Skeletal muscle tissue (tissue), 4 donors: ENCODE results near the gene TGFB1. TPM values are rescaled to one million over a fixed set of nuclear protein-coding genes. Genes with fewer than 3 reads are reported as not detected.

Experiments used
- H3K27ac ChIP-seq: one replicate; pipeline ENCODE4 v1.7.0; 2013; ENCODE audit warnings: mild to moderate bottlenecking, low read depth, low read length, inconsistent platforms
- H3K27me3 ChIP-seq, 3 donors: one replicate each; pipeline ENCODE4 v1.7.0; 2013; ENCODE audit warnings: low read length in 3 of 3; ENCODE audit not compliant: control insufficient read depth in 3 of 3, insufficient read depth in 3 of 3
- H3K36me3 ChIP-seq, 3 donors: one replicate each; pipeline ENCODE4 v1.7.0; 2013; ENCODE audit warnings: low read length in 3 of 3; ENCODE audit not compliant: control insufficient read depth in 3 of 3, insufficient read depth in 3 of 3
- H3K4me1 ChIP-seq, 3 donors: one replicate each; pipeline ENCODE4 v1.7.0; 2013; ENCODE audit warnings: low read length in 3 of 3, mild to moderate bottlenecking in 3 of 3; ENCODE audit not compliant: control insufficient read depth in 3 of 3, insufficient read depth in 3 of 3
- H3K4me3 ChIP-seq, 3 donors: one replicate each; pipeline ENCODE4 v1.7.0; 2013; ENCODE audit warnings: low read length in 3 of 3
- H3K9ac ChIP-seq, 3 donors: one replicate each; pipeline ENCODE4 v1.7.0; 2013; ENCODE audit warnings: low read length in 3 of 3, mild to moderate bottlenecking in 3 of 3, moderate library complexity in 2 of 3, low read depth in 1 of 3
- H3K9me3 ChIP-seq, 3 donors: one replicate each; pipeline ENCODE4 v1.7.0; 2013; ENCODE audit warnings: low read length in 3 of 3; ENCODE audit not compliant: control insufficient read depth in 3 of 3
- total RNA-seq: library from RNA; depleted of rRNA; stranded (reverse); fragments of >200 nt; gene quantifications from one replicate; pipeline ENCODE4 v1.2.3, GENCODE V29; 2014
- donor health status: Osteomylitis.

TGFB1 gene
- total RNA-seq, 1 donor from 2014 or later, result 3.1 TPM

DNA sequence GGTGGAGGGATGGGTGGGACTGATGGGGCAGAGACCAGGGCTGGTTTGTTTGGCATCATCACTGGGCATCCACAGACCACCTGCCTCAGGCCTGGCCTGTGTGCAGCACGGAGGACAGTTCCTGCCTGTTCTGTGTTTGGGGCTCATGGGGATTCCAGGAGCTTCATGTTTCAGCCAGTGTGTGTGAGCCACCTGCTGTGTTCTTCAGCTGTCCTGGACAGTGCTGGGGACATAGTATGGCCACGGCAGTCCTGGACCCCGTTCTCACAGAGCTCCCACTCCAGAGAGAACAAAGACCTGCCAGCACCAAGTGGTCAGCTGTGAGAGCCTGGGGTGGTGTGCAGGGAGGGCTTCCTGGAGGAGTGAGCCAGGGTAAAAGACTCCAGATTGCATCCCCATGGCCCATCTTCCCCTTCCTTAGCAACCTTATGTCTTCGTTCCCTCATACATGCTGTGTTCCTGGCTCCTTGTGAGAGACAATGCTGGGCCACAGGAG lies 45.7 kb downstream of the TGFB1 start:
- peak overlapping the region in 1 of 3 donors; percentile 41 for H3K4me3 ChIP-seq
- peaks cover 47 to 53% (median 48%) of the 10 kb centered on the region in 3 donors for H3K36me3 ChIP-seq
- no peaks in the 10 kb centered on the region for H3K9me3 ChIP-seq
- H3K27ac ChIP-seq, result peak overlapping the region; percentile 91
- H3K4me1 ChIP-seq, result peaks cover 40 to 46% (median 43%) of the 10 kb centered on the region in 3 donors
- peak overlapping the region; percentile 8 to 98 (median 66) for H3K9ac ChIP-seq
- H3K27me3 ChIP-seq, result no peaks in the 10 kb centered on the region

DNA sequence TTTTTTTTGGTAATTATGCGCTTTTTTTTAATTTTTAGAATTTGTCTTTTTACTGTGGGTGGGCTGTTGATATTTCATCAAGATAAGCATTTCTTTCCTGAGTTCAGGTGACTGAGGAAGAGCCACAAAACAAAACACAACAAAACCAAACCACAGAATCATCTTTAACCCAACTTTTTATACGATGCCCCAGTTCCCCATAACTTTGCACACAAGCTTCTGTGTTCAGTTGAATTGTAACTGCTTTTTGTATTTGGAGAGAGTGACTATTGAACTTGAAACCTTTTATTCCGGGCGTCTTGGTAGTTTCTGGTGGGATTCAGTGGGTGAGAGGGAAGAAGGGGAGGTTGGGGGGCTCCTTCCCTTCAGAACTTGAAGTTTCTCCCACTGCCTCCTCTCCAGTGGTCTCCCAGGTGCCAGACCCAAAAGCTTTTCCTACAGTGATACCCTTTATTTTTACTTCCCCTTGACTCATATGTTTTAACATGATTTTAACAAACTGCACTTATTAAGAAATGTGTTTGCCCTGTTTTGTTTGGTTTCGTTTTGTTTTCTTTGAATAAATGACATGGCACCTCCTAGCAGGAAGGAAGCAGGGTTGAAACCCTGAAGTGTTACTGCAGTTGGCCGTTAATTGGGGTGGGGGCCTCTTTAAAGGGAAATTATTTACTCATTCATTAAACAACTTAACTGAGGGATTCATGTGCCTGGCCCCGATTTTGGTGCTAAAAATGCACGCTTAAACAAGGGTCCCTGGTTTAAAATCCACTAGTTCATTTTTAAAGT lies 46.4 kb downstream of the TGFB1 start:
- Histone ChIP-seq H3K4me1 (peaks cover 37 to 40% (median 39%) of the 10 kb centered on the region in 3 donors), H3K9ac (peak overlapping the region in 2 of 3 donors; percentile 8 to 98), H3K9me3 (no peaks in the 10 kb centered on the region), H3K36me3 (peaks cover 46 to 54% (median 47%) of the 10 kb centered on the region in 3 donors), H3K27me3 (no peaks in the 10 kb centered on the region), H3K27ac (peak overlapping the region; percentile 91), H3K4me3 (no peak overlapping the region)

DNA sequence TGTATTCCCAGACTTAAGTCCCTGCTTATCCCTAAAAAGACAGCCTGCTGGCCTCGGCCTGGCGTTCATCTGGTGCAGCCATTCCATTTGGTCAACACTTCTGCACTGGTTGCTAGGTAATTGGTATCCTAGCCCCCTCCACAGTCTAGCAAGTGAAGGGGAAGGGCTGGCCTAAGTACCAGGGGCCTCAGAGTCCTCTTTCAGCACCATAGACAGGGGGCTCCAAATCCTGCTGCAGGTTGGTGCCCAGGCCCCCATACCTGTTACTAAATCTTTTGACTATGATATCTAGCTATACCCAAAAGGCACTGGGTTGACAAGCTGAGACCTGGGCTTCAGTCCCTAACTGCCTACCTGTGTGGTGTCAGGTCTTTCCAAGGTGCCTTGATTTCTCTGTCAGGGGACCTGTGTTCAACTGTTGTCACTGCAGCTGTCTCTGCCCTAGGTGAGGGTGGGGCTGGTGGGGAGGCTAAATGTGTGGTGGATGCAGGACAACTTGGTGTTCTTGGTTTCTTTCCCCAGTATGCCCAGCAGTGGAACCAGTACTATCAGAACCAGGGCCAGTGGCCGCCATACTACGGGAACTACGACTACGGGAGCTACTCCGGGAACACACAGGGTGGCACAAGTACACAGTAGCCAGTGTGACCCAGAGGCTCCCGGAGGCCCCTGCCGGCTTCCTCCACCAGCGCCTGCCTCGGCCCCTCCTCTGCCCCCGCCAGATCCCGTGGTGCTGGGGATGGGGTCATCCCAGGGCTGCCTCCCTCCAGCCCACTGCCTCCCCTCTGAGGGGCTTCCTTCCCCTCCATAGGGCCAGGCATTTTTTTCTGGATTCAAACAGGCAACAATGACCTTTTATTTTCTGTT lies 47.6 kb downstream of the TGFB1 start:
- Histone ChIP-seq H3K27me3 (no peaks in the 10 kb centered on the region), H3K4me1 (peaks cover 30 to 32% (median 31%) of the 10 kb centered on the region in 3 donors), H3K36me3 (peaks cover 48 to 62% (median 53%) of the 10 kb centered on the region in 3 donors), H3K4me3 (no peak overlapping the region), H3K9ac (peak overlapping the region in 1 of 3 donors; percentile 16), H3K27ac (peak overlapping the region; percentile 21), H3K9me3 (no peaks in the 10 kb centered on the region)

DNA sequence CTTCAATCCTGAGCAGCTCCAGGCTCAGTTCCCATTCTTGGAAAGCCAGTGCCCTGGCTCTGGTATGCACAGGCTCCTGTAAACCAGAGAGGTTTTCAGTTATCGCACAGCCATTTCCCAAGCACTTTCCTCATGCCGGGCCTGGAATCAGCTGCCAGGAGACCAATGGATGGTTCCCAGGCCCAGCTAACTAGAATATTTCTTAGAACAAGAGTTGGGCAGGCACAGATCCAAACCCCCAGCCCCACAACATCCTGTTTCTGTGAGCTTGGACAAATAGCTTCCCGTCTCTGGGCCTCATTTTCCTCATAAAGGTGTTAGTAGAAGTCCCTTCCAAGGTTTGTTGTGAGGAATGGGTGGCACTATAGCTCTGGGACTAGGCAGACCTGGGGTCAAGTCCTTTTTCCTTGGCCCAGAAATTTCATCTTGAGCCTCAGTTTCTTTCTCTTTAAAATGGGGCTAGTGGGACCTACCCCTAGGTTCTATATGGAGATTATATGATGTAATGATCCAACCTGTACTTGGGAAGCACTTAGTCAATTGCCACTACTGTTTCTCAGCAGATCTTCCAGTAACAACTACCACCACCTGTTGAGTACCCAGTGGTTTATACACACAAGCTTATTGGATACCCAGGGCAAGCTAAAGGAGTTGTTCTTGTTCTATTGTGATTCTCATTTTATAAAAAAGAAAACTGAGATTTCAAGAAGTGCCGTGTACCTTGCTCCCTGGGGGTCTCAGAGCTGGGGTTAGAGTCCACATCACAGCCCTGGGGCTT lies 48.8 kb downstream of the TGFB1 start:
- Histone ChIP-seq H3K9me3 (no peaks in the 10 kb centered on the region), H3K9ac (no peak overlapping the region), H3K27me3 (no peaks in the 10 kb centered on the region), H3K4me1 (peaks cover 29 to 35% (median 34%) of the 10 kb centered on the region in 3 donors), H3K36me3 (peaks cover 51 to 62% (median 59%) of the 10 kb centered on the region in 3 donors), H3K27ac (no peak overlapping the region), H3K4me3 (no peak overlapping the region)

DNA sequence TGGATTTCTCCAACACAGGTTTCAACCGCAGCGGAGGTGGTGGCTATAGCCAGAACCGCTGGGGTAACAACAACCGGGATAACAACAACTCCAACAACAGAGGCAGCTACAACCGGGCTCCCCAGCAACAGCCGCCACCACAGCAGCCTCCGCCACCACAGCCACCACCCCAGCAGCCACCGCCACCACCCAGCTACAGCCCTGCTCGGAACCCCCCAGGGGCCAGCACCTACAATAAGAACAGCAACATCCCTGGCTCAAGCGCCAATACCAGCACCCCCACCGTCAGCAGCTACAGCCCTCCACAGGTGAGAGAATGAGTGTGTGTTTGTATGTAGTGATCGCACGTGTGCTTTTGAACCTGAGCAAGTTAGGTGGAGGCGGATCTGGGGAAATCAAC lies 49.8 kb downstream of the TGFB1 start:
- H3K9ac ChIP-seq, result no peak overlapping the region
- no peak overlapping the region for H3K27ac ChIP-seq
- peaks cover 51 to 62% (median 59%) of the 10 kb centered on the region in 3 donors for H3K36me3 ChIP-seq
- H3K4me1 ChIP-seq, result peaks cover 33 to 39% (median 37%) of the 10 kb centered on the region in 3 donors
- H3K9me3 ChIP-seq, result no peaks in the 10 kb centered on the region
- no peaks in the 10 kb centered on the region for H3K27me3 ChIP-seq
- H3K4me3 ChIP-seq, result no peak overlapping the region

- Histone ChIP-seq H3K4me3 (no peak overlapping the region), H3K27me3 (no peaks in the 10 kb centered on the region), H3K9ac (no peak overlapping the region), H3K9me3 (no peaks in the 10 kb centered on the region), H3K27ac (no peak overlapping the region), H3K4me1 (peaks cover 33 to 39% (median 38%) of the 10 kb centered on the region in 3 donors), H3K36me3 (peaks cover 47 to 64% (median 59%) of the 10 kb centered on the region in 3 donors)
These were observed 50.9 kb downstream of the TGFB1 start for GRCh38 chr19:41302624-41303351.

DNA sequence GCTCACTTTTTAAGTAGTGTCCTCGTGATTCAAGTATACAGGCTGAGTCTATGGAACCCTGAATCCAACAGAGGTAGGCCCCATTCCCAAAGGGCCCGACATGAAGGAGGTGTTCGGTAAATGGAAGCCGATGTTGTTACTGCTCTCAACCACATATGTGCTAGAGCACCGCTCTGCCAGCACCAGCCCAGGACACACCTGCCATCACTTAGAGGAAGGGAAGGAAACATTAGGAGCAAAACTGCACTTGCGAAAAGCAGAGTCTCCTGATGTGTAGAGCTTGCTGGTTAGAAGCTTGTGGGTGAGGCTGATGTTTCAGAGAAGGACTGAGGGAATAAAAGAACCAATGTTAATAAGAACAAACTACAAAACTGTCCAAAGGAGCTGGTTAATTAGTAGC lies 53.2 kb downstream of the TGFB1 start:
- H3K9ac ChIP-seq, result peak overlapping the region; percentile 7 to 65 (median 8)
- peak overlapping the region; percentile 87 for H3K27ac ChIP-seq
- no peaks in the 10 kb centered on the region for H3K9me3 ChIP-seq
- no peak overlapping the region for H3K4me3 ChIP-seq
- H3K4me1 ChIP-seq, result peaks cover 46 to 53% (median 49%) of the 10 kb centered on the region in 3 donors
- peaks cover 50 to 68% (median 65%) of the 10 kb centered on the region in 3 donors for H3K36me3 ChIP-seq
- no peaks in the 10 kb centered on the region for H3K27me3 ChIP-seq

- H3K4me3 ChIP-seq, result peak overlapping the region in 1 of 3 donors; percentile 59
- H3K4me1 ChIP-seq, result peaks cover 46 to 51% (median 49%) of the 10 kb centered on the region in 3 donors
- H3K9ac ChIP-seq, result peak overlapping the region; percentile 35 to 65 (median 44)
- H3K9me3 ChIP-seq, result no peaks in the 10 kb centered on the region
- peak overlapping the region; percentile 87 for H3K27ac ChIP-seq
- H3K27me3 ChIP-seq, result no peaks in the 10 kb centered on the region
- H3K36me3 ChIP-seq, result peaks cover 49 to 68% (median 65%) of the 10 kb centered on the region in 3 donors
These were observed 54.0 kb downstream of the TGFB1 start for GRCh38 chr19:41299755-41300089.
